ENCODE measurements around the gene REXO2.

Gene REXO2

DNA sequence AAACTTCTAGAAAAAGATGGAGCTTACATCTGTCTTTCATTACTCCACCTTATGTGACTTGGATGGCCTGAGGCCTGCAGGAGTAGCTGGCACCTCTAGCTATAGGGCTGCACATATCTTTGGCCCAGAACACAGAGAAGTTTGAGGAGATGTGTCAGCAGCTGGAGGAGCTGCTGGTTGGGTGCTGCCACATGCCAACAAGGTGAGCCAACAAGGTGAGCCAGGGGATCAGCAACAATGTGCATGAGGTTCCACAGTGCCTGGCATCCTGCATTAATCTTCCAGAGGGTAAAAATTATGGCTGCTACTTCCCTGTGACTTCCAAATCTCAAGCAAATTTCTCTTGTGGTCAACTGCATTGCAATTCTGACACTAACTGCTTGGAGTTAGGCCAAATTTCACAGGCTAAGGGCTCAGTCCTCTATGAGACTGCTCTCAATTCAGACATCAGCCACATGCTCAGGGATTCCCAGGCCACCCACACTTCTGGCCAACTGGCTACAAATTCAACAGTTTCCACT, 22.8 kb upstream of the REXO2 start:
- Mint-ChIP-seq H3K27me3 (no peaks in the 10 kb centered on the region), H3K36me3 (ENCODE audit: low read depth) (peaks cover 12% of the 10 kb centered on the region), H3K9me3 (no peaks in the 10 kb centered on the region)

GRCh38 chr11:114426280-114426679, 13.0 kb upstream of the REXO2 start:
- Mint-ChIP-seq H3K4me1 (ENCODE audit: low read depth) (no peaks in the 10 kb centered on the region), H3K27ac (no peak overlapping the region), H3K9me3 (no peaks in the 10 kb centered on the region), H3K4me3 (no peak overlapping the region), H3K27me3 (no peaks in the 10 kb centered on the region), H3K36me3 (ENCODE audit: low read depth) (no peaks in the 10 kb centered on the region)
- intact Hi-C loops (cut with micrococcal nuclease), result no loop called here

More for the DNA sequence above, 22.8 kb upstream of the REXO2 start:
- intact Hi-C loops (cut with micrococcal nuclease), result no loop called here
- no peak overlapping the region for H3K27ac Mint-ChIP-seq
- H3K4me3 Mint-ChIP-seq, result no peak overlapping the region
- no peaks in the 10 kb centered on the region for H3K4me1 Mint-ChIP-seq (ENCODE audit: low read depth)

DNA sequence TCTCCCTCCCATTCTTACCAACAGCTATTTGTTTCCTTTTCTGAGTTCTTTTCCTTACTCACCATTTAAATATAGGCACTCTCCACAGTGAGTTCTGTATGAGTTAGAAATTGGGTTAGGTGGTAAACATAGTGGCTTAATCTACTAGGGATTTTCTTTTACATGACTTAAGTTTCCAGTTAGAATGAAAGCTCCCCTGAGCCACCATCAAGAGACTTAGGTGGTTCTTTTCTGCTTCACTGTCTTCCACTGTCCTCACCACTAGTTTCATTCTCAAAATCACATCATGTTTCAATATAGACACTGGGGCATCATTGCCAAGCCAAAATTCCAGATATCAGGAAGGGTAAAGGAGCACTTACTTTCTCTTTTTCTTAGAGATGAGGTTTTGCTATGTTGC, 9.0 kb upstream of the REXO2 start:
- intact Hi-C loops (cut with micrococcal nuclease), result no loop called here
- Mint-ChIP-seq H3K4me3 (no peak overlapping the region), H3K9me3 (no peaks in the 10 kb centered on the region), H3K36me3 (ENCODE audit: low read depth) (no peaks in the 10 kb centered on the region), H3K27me3 (no peaks in the 10 kb centered on the region), H3K4me1 (ENCODE audit: low read depth) (peaks cover 6% of the 10 kb centered on the region), H3K27ac (no peak overlapping the region)

DNA sequence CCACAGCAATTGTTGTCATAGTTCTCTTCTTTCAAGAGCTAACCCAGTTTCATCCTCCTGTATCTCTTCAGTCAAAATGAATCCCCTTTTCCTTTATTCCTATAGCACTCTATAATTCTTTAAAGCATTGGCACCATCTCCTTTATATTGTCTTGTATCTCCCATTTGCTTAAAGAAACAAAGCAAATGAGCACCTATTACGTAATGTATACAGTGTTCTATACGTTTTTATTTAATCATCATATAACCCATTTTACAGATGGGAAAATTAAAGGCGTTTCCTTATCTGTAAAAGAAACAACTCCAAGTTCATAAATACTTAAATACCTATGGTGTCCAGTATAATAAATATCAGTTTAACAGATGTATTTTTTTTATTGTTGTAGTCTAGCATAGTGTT, 6.4 kb upstream of the REXO2 start:
- no peaks in the 10 kb centered on the region for H3K27me3 Mint-ChIP-seq
- no peak overlapping the region for H3K27ac Mint-ChIP-seq
- no peaks in the 10 kb centered on the region for H3K36me3 Mint-ChIP-seq (ENCODE audit: low read depth)
- intact Hi-C loops (cut with micrococcal nuclease), result no loop called here
- H3K4me1 Mint-ChIP-seq (ENCODE audit: low read depth), result peaks cover 6% of the 10 kb centered on the region
- no peaks in the 10 kb centered on the region for H3K9me3 Mint-ChIP-seq
- H3K4me3 Mint-ChIP-seq, result no peak overlapping the region

- no peak overlapping the region for H3K27ac Mint-ChIP-seq
- no peaks in the 10 kb centered on the region for H3K9me3 Mint-ChIP-seq
- no peaks in the 10 kb centered on the region for H3K36me3 Mint-ChIP-seq (ENCODE audit: low read depth)
- no peak overlapping the region for H3K4me3 Mint-ChIP-seq
- intact Hi-C loops (cut with micrococcal nuclease), result no loop called here
- no peaks in the 10 kb centered on the region for H3K27me3 Mint-ChIP-seq
- peaks cover 6% of the 10 kb centered on the region for H3K4me1 Mint-ChIP-seq (ENCODE audit: low read depth)
These were observed 5.9 kb upstream of the REXO2 start for GRCh38 chr11:114433376-114433775.

- intact Hi-C loops (cut with micrococcal nuclease), result loop anchor here (5.0 kb wide), 1 partner anchor 96 kb away; no protein-coding TSS in a partner anchor
- H3K27me3 Mint-ChIP-seq, result no peaks in the 10 kb centered on the region
- no peak overlapping the region for H3K4me3 Mint-ChIP-seq
- H3K27ac Mint-ChIP-seq, result no peak overlapping the region
- H3K9me3 Mint-ChIP-seq, result no peaks in the 10 kb centered on the region
- H3K36me3 Mint-ChIP-seq (ENCODE audit: low read depth), result peaks cover 9% of the 10 kb centered on the region
- H3K4me1 Mint-ChIP-seq (ENCODE audit: low read depth), result peaks cover 15% of the 10 kb centered on the region
These were observed 964 bp upstream of the REXO2 start for GRCh38 chr11:114438303-114438702.

DNA sequence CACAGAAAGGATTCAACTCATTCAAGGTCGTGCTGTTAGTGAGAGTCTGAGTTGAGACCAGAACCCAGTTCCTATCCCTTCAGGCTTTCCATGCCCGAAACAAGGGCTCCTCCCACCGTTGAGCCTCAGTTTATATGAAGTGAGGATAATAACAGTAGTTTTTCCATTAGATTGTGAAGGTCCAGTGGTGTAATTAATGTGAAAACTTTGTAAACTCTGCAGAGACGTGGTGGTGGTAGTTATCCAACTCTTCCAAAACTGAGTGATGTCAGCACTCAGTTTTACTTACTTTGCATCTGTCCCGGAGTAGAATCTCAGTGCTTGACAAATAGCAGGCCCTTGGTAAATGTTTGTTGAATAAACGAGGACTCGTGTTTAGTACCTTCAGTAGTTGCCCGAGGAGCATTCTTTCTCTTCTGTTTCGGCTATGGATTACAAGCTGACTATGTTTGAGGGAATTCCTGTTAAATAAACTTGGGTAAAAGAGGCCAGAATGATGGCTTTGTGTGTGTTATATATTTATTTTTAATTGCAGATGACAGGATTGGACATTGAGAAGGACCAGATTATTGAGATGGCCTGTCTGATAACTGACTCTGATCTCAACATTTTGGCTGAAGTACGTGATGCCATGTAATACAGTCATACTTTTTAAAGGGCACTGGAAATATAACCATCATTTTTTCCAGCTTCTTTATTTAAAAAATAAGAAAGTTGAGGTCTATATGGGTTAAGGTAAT, 1.0 kb downstream of the REXO2 start:
- peaks cover 9% of the 10 kb centered on the region for H3K4me1 Mint-ChIP-seq (ENCODE audit: low read depth)
- intact Hi-C loops (cut with micrococcal nuclease), result no loop called here
- peaks cover 9% of the 10 kb centered on the region for H3K36me3 Mint-ChIP-seq (ENCODE audit: low read depth)
- H3K27ac Mint-ChIP-seq, result peak overlapping the region; percentile 79
- no peaks in the 10 kb centered on the region for H3K9me3 Mint-ChIP-seq
- H3K27me3 Mint-ChIP-seq, result no peaks in the 10 kb centered on the region
- H3K4me3 Mint-ChIP-seq, result peak overlapping the region; percentile 97

DNA sequence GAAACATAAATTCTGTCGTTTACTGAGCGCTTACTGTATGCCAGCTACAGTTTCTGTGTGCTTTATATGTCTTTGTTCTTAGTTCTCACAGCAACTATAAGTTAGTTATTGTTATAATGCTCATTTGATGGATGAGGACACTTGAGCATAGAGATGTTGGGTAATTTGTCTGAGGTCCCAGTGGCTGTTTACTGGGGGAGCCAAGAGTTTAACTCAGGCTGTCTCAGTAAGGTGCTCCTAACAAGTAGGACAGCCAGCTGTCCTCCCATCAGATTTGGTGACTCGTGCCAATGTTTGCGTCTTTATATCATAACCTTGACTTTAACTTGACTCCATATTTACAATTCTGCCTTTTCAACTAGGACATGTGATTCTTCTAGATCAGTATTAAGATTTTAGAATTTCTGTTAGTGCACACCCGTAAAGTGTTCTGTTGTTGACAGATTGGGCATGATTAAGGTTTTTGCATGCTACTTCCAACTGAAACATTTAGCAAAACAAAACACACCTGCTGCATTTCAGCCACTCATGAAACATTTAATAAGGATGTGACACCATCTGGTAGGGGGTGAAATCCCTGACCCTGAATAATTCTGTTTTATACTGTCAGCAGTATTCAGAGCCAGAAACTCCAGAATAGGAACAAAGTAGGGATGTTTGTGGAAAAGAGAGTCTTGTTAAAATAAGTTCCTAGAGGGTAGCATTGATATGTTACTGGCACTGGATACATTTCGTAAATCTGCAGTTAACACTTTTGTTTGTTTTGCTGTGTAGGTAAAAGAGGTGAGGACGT, 1.9 kb downstream of the REXO2 start:
- H3K9me3 Mint-ChIP-seq, result no peaks in the 10 kb centered on the region
- H3K27me3 Mint-ChIP-seq, result no peaks in the 10 kb centered on the region
- no peak overlapping the region for H3K4me3 Mint-ChIP-seq
- no peak overlapping the region for H3K27ac Mint-ChIP-seq
- intact Hi-C loops (cut with micrococcal nuclease), result no loop called here
- peaks cover 9% of the 10 kb centered on the region for H3K4me1 Mint-ChIP-seq (ENCODE audit: low read depth)
- peaks cover 9% of the 10 kb centered on the region for H3K36me3 Mint-ChIP-seq (ENCODE audit: low read depth)

- H3K27ac Mint-ChIP-seq, result no peak overlapping the region
- no peaks in the 10 kb centered on the region for H3K9me3 Mint-ChIP-seq
- intact Hi-C loops (cut with micrococcal nuclease), result no loop called here
- H3K36me3 Mint-ChIP-seq (ENCODE audit: low read depth), result peaks cover 16% of the 10 kb centered on the region
- H3K4me3 Mint-ChIP-seq, result no peak overlapping the region
- peaks cover 9% of the 10 kb centered on the region for H3K4me1 Mint-ChIP-seq (ENCODE audit: low read depth)
- H3K27me3 Mint-ChIP-seq, result no peaks in the 10 kb centered on the region
These were observed 2.7 kb downstream of the REXO2 start for GRCh38 chr11:114441921-114442320.

DNA sequence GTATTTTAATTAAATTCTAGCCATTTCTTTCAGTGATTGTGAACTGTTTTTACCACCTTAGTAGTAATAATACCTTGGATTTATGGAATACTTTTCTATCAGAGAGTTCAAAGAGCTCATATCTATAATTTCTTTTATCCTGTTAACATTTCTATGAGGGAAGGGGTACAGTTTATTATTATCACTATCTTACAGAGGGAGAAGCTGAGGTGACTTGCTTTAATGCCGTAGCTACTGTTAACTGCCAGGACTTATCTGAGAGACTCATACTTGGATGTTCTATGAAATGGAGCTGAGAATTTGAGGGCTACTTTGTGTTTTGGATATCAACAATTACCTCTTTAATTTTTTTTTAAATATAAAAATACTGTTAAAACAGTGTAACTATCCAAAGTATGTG, 3.3 kb downstream of the REXO2 start:
- Mint-ChIP-seq H3K4me3 (no peak overlapping the region), H3K27ac (no peak overlapping the region), H3K36me3 (ENCODE audit: low read depth) (peaks cover 22% of the 10 kb centered on the region), H3K27me3 (no peaks in the 10 kb centered on the region), H3K4me1 (ENCODE audit: low read depth) (peaks cover 9% of the 10 kb centered on the region), H3K9me3 (no peaks in the 10 kb centered on the region)
- intact Hi-C loops (cut with micrococcal nuclease), result no loop called here

DNA sequence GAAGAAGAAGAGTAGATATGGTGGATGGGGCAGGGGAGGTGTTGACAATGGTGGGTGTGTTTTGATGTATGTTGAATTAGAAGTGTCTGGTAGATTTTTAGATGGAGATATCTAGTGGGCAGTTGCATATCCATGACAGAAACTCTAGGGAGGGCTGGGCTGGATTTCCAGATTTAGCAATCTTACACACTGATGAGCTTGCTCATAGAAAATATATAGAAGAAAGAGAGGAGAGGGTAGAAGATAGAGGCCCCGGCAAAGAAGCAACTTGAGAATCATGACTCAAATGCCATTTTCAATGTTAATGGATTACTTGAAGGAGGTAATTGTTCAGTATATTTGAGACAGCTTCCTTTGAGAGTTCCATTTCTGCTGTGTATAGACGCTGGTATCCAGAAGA, 8.2 kb downstream of the REXO2 start:
- Mint-ChIP-seq H3K36me3 (ENCODE audit: low read depth) (peaks cover 25% of the 10 kb centered on the region), H3K27me3 (no peaks in the 10 kb centered on the region), H3K9me3 (no peaks in the 10 kb centered on the region), H3K4me1 (ENCODE audit: low read depth) (no peaks in the 10 kb centered on the region), H3K27ac (no peak overlapping the region), H3K4me3 (no peak overlapping the region)
- intact Hi-C loops (cut with micrococcal nuclease), result no loop called here

DNA sequence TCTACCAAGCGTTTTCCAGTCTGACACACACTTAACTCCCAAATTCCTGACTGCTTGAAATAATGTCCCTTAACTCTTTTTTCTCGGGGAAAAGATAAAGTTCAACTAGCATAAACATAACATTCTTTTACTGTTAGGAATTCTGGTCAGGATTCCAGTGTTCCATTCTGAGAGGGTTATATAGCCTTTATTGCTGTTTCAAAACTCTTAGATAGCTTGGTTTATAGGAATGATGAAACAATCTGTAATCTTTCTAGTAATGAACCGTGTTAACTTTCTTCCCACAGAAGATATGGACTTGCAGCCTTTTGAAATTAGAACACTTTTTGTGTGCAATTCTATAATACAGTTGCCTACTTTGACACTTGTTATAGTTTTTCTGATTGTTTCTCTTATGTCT, 8.6 kb downstream of the REXO2 start:
- intact Hi-C loops (cut with micrococcal nuclease), result no loop called here
- H3K27ac Mint-ChIP-seq, result no peak overlapping the region
- H3K4me3 Mint-ChIP-seq, result no peak overlapping the region
- peaks cover 25% of the 10 kb centered on the region for H3K36me3 Mint-ChIP-seq (ENCODE audit: low read depth)
- H3K9me3 Mint-ChIP-seq, result no peaks in the 10 kb centered on the region
- no peaks in the 10 kb centered on the region for H3K4me1 Mint-ChIP-seq (ENCODE audit: low read depth)
- no peaks in the 10 kb centered on the region for H3K27me3 Mint-ChIP-seq

DNA sequence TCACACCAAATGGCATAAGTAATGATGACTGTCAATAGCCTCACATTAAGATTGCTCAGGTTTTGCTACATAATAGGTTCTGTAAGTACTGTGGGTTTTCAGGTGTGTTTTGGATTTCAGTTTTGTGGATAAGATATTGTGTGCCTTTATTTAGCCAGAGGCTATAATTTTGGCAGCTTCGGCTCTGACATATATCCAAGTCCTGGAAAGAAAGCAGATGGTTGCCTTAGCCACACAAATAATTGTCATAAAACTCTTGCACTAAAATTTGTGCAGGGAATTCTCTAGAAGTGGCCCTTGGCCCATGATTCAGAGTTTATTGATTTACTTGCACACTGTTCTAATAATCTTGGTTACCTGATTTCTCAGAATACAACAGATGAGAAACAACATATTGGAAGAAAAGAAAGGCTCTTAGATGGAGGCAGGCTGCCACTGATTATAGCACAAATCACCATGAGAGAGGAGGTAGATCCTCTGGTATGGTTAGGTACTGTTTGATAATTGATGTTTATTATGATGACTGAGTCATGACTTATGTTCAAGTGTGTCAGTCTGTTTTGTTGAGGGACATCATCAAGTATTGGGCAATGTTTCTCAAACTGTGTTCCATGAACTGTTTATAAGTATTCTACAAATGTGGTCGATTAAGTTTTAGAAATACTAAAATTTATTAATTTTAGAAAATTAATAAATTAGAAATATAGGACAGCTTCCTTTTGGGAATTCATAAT, 9.6 kb downstream of the REXO2 start:
- Mint-ChIP-seq H3K9me3 (no peaks in the 10 kb centered on the region), H3K36me3 (ENCODE audit: low read depth) (peaks cover 25% of the 10 kb centered on the region), H3K4me1 (ENCODE audit: low read depth) (no peaks in the 10 kb centered on the region), H3K27ac (no peak overlapping the region), H3K4me3 (no peak overlapping the region), H3K27me3 (no peaks in the 10 kb centered on the region)
- intact Hi-C loops (cut with micrococcal nuclease), result no loop called here

GRCh38 chr11:114449845-114450244, 10.6 kb downstream of the REXO2 start:
- Mint-ChIP-seq H3K9me3 (no peaks in the 10 kb centered on the region), H3K4me3 (no peak overlapping the region), H3K27ac (no peak overlapping the region)

More at GRCh38 chr11:114449845-114450244, 10.6 kb downstream of the REXO2 start:
- H3K4me1 Mint-ChIP-seq (ENCODE audit: low read depth), result no peaks in the 10 kb centered on the region
- H3K36me3 Mint-ChIP-seq (ENCODE audit: low read depth), result peaks cover 25% of the 10 kb centered on the region
- intact Hi-C loops (cut with micrococcal nuclease), result no loop called here
- H3K27me3 Mint-ChIP-seq, result no peaks in the 10 kb centered on the region
